ENCODE measurements around the gene TRAPPC1. TPM values are rescaled to one million over a fixed set of nuclear protein-coding genes. Genes with fewer than 3 reads are reported as not detected.
A peak's percentile ranks its signal among the peaks of the same experiment; 100 is the strongest.

TRAPPC1 gene
- total RNA-seq, 4 donors from 2014 or later: 24.1 to 67.5 (median 27.8) TPM

DNA sequence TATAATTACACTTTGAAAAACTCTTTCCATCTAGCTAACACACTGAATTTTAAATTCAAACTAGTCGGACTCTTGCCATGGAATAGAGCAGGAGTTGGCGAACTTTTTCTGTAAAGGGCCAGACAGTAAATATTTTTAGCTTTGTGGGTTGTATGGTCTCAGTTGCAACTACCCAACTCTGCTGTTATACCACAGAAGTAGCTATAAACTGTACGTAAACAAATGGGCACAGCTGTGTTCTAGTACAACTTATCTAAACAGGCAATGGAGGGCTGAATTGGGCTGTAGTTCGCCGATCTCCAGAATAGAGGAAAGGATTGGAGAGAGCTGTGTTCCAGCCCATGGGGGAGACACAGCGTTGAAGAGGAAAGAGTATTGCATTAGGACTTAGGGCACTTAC, 9.0 kb upstream of the TRAPPC1 start:
- TF ChIP-seq POLR2A (IDR thresholded peaks at IDR 0.05): no peak
- TF ChIP-seq, protein P1, sequence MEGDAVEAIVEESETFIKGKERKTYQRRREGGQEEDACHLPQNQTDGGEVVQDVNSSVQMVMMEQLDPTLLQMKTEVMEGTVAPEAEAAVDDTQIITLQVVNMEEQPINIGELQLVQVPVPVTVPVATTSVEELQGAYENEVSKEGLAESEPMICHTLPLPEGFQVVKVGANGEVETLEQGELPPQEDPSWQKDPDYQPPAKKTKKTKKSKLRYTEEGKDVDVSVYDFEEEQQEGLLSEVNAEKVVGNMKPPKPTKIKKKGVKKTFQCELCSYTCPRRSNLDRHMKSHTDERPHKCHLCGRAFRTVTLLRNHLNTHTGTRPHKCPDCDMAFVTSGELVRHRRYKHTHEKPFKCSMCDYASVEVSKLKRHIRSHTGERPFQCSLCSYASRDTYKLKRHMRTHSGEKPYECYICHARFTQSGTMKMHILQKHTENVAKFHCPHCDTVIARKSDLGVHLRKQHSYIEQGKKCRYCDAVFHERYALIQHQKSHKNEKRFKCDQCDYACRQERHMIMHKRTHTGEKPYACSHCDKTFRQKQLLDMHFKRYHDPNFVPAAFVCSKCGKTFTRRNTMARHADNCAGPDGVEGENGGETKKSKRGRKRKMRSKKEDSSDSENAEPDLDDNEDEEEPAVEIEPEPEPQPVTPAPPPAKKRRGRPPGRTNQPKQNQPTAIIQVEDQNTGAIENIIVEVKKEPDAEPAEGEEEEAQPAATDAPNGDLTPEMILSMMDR (IDR thresholded peaks at IDR 0.05): no peak
- Histone ChIP-seq H3K4me3 (no peak overlapping the region), H3K27ac (no peak overlapping the region), H3K27me3 (no peaks in the 10 kb centered on the region), H3K9me3 (no peaks in the 10 kb centered on the region), H3K36me3 (no peaks in the 10 kb centered on the region), H3K4me1 (no peaks in the 10 kb centered on the region)
- intact Hi-C loops (cut with DNase I; ENCODE audit: low total_unique reads): no loop called here
- DNase-seq: no peak

- no peaks in the 10 kb centered on the region for H3K9me3 ChIP-seq
- no peaks in the 10 kb centered on the region for H3K36me3 ChIP-seq
- no peak overlapping the region for H3K4me3 ChIP-seq
- no peak for DNase-seq
- H3K27ac ChIP-seq: no peak overlapping the region
- TF ChIP-seq POLR2A (IDR thresholded peaks at IDR 0.05): no peak
- TF ChIP-seq, protein P1 (IDR thresholded peaks at IDR 0.05): no peak
- intact Hi-C loops (cut with DNase I; ENCODE audit: low total_unique reads): no loop called here
- H3K4me1 ChIP-seq: no peaks in the 10 kb centered on the region
- H3K27me3 ChIP-seq: no peaks in the 10 kb centered on the region
Observed at GRCh38 chr17:7940034-7940433, 8.3 kb upstream of the TRAPPC1 start.

DNA sequence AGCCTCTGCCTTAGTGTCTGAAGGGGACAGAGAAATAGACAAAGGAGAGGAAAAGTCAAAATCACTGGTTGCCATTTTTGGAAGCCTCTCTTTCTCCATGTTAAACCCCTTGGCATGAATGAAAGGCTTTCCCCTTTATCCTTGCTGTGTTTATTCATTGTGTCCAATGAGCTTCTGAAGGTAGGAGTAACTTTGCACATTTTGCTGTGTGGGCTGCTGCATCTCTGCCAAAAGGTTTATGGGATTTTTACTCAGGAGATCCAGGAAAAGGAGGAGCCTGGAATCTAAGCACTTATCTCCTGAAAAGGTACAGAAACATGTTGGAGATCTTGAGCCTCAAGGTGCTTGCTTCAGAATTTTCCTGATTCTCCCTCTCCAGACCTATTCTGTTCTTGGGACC, 4.1 kb upstream of the TRAPPC1 start:
- Histone ChIP-seq H3K9me3 (no peaks in the 10 kb centered on the region), H3K36me3 (no peaks in the 10 kb centered on the region), H3K27me3 (no peaks in the 10 kb centered on the region), H3K4me1 (peaks cover 0 to 10% of the 10 kb centered on the region in 2 donors), H3K27ac (no peak overlapping the region), H3K4me3 (no peak overlapping the region)
- TF ChIP-seq, protein P1 (IDR thresholded peaks at IDR 0.05): no peak
- no peak for TF ChIP-seq POLR2A (IDR thresholded peaks at IDR 0.05)
- DNase-seq: no peak
- intact Hi-C loops (cut with DNase I; ENCODE audit: low total_unique reads): no loop called here

DNA sequence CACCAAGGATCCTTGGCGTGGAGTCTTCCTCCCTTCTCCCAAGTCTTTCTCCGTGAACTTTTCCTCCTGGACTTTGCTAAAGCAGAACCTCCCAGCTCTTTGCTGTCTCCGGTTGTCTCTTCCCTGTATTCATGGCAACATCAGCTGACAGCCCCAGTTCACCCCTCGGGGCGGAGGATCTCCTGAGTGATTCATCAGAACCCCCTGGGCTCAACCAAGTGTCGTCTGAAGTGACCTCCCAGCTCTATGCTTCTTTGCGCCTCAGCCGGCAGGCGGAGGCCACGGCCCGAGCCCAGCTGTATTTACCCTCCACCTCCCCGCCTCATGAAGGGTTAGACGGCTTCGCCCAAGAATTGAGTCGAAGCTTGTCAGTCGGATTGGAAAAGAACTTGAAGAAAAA, 1.2 kb upstream of the TRAPPC1 start:
- Histone ChIP-seq H3K9me3 (no peaks in the 10 kb centered on the region), H3K27ac (peak overlapping the region; percentile 86 to 87), H3K27me3 (no peaks in the 10 kb centered on the region), H3K4me3 (peak overlapping the region; percentile 70 to 83), H3K36me3 (no peaks in the 10 kb centered on the region), H3K4me1 (peaks cover 0 to 17% of the 10 kb centered on the region in 2 donors)
- intact Hi-C loops (cut with DNase I; ENCODE audit: low total_unique reads): no loop called here
- peak; percentile 45 to 53 for DNase-seq
- TF ChIP-seq POLR2A (IDR thresholded peaks at IDR 0.05): no peak
- TF ChIP-seq, protein P1 (IDR thresholded peaks at IDR 0.05): peak in 2 of 4 experiments; percentile 10 to 27

GRCh38 chr17:7932483-7932891, 741 bp upstream of the TRAPPC1 start:
- Histone ChIP-seq H3K4me1 (peaks cover 0 to 17% of the 10 kb centered on the region in 2 donors), H3K36me3 (no peaks in the 10 kb centered on the region), H3K27ac (peak overlapping the region; percentile 86 to 87), H3K27me3 (no peaks in the 10 kb centered on the region), H3K9me3 (no peaks in the 10 kb centered on the region), H3K4me3 (peak overlapping the region; percentile 70 to 83)
- intact Hi-C loops (cut with DNase I; ENCODE audit: low total_unique reads): no loop called here
- DNase-seq: peak; percentile 34 to 46
- TF ChIP-seq, protein P1 (IDR thresholded peaks at IDR 0.05): no peak
- TF ChIP-seq POLR2A (IDR thresholded peaks at IDR 0.05): no peak
